GM10847 (cell line): ENCODE data around the gene ECHS1.

Source experiments
- POLR2A ChIP-seq: IDR thresholded peaks from 2 replicates; pipeline ENCODE4 v1.6.1; 2011; ENCODE audit not compliant: insufficient read length; ENCODE audit errors: extremely low read depth

Gene ECHS1

DNA sequence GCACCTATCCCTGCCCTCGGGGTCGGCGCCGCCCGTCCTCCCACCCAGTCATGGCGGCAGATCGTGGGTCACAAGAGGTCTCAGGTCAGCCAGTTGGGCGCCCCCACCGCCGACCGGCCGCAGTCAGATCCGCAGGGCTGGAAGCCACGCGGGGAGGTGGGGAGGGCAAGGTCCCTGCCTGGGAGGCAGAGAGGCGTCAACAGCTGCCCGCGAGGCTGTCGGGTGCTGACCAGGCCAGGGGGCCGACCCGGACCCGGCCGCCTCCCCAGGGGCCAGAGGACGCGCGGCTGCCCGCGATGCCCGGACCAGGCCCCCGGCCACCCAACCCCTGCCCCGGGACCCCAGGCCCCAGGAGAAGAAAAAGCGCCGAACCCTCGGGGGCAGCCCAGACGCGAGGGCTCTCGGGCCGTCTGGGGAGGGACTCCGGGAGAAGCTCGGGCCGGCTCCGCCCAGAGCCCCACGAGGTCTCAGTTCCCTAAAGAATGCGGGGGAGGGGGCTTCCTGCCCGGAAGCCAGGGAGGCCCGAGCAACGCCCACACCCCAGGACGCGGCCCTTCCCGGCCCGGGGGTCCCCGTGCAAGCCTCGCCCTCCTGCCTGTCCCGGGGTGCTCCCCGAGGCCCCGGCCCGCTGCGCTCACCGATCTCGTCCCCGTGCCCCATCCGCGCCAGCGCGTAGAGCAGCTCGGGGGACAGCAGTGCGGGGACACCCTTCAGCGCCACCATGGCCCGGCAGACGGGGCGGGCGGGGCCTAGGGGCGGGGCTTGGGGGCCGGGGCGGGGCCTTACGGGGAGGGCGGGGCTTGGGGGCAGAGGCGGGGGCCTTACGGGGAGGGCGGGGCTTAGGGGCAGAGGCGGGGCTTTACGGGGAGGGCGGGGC lies 15.6 kb downstream of the ECHS1 start, which contains the start of gene FUOM:
Gene FUOM, minus strand, starts transcription at position 735 of the 877 bp plus-strand sequence. Its CDS starts 12 bp downstream, at position 723.
- TF ChIP-seq POLR2A = peak; percentile 69

DNA sequence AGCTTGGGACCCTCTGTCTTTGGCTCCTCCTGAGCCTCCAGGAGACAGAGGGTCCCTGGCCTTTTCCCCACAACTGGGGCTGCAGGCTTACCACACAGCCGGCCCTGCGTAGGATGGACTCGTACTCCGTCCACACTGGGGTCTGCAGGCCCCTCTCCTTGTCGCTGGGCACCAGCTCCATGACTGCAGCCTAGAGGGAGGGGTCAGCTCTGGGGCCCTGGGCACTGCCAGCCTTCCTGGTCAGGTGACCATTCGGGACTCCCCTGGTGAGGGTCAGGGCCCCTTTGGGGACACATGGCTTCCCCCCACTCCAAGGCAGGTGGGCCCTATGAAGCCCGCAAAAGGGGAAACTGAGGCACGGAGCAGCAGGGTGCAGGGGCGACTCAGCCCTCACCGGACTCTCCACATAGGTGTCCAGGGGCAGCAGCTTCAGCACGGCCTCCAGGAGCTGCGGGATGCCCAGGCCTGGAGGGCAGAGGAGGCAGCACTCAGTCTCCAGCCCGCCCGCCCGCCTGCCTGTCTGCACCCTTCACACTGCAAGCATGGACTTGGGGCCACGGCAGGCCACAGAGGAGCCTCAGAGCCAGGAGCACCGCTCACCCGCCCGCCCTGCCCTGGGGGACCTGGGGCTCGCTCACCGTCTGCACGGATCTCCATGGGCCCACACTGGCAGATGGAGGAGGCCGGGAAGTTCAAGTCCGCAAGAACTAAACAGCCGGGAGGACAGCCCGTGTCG lies 16.4 kb downstream of the ECHS1 start:
- TF ChIP-seq POLR2A = no peak

DNA sequence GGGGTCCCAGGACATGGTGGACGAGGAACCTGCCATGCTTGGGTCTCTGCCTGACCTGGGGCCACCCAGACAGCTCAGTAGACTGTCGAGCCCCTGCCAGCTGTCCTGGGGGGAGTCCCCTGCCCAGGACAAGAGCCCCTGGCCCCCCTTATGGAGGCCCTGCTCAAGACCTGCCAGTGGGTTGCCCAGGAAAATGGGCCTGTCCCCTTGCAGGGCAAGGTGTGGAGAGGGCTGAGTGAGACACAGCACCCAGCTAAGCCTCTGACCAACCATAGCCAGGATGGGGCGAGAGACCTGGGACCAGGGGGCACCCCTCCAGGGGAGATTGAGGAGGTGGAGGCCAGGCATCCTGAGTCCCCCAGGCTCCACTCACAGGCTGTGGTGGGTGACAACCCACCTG lies 17.2 kb downstream of the ECHS1 start:
- no peak for TF ChIP-seq POLR2A

DNA sequence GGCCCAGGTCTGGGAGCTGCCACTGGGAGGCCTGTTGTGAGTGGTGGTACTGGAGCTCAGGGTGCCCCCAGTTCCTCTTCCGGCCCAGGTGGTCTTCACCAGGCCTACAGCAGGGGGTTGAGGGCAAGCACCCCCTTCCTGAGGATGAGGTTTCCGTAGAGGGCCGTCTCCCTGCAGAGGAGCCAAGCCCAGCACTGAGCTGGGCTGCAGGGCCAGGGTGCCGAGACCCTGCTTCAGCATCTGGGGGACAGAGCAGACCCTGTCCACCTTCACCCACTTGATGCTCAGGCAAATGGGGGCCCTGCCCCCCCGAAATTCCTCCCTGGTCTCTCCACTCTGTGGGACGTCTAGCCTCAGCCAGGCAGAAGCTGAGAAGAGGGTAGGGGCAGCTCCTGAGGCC lies 17.9 kb downstream of the ECHS1 start:
- no peak for TF ChIP-seq POLR2A

DNA sequence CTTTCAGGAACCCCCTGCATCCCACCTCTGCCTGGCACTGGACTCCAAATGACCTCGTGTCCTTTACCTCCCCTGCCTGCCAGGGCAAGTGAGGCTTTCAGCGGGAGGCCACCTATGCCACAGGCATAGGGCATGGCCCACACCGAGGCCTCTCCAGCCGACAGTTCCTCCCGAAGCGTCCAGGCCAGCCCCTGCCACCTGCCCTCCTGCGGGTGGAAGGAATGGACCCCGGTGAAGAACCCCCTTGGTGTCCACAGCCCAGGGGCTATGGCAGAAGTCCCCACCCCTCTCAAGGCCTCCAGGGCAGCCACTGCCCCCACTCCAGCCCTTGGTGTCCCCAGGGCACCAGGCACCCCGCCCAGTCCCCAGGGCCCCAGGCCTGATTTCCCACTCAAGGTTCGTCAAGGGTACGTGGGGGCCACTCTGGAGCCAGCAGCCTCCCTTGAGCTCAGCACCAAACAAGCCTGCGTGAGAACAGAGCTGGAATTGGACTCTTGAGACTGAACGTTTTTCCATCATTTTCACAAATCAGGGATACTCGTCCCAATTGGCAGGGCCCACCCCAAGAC lies 18.4 kb downstream of the ECHS1 start:
- no peak for TF ChIP-seq POLR2A

DNA sequence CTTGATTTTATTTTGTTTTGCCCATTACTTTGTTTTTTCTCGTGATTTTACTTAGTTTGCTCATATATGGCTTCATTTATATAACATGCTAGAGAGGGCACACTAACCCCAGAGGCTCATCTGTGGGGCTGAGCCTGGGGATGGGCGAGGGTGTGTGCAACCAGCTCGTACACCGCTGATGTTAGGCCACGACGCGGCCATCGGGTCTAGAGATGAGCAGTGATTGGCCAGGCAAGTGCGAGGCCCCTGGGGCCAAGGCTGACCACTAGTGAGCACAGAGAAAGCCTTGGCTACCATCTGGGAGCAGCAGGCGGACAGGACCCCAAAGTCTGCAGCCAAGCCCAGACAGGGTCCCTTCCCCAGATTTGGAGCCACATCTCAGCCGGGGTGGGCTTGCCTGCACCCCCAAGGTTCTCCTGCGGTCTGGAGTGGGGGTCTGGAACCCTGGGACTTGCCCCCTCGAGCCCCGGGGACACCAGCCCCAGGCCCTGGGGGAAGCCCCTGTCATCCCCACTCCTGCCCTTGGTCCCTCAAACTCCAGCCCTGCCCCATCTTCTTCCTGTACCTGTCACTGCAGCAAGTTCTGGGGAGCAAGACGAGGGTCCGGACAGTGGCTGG lies 19.1 kb downstream of the ECHS1 start:
- TF ChIP-seq POLR2A = no peak

DNA sequence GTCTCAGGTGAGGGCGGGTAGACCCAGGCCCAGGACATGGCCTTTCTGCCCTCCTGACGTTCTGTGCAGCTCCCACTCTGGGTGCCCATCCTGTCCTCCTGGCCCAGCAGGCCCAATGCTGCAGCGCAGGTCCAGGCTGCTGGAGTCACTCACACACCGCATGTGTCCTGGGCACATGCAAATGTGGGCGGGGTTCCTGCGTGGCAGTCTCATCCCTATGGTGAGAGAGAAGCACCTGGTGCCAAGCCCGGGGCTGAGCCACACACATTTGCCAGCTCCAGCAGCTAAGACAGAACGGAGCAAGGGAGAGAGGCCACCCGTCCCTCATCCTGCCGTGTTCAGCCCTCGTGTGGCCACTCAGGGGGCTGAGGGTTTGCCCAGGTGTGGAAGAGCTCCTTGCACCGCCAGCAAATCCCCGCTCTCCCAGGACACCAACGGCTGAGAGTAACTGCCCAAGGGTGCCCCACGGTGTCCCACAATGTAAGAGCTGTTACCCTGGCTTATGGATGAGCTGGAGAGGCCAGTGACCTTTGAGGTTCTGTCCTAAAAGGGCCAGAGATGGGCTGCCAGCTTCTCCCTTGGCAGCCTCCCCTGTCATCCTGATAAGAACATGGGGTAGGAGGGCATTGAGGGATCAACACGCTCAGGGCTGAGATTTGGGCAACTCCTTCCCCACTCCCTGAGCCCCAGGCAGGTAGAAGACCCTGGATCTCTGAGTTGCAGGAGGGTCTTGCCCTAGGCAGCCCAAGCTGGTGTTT lies 19.8 kb downstream of the ECHS1 start:
- no peak for TF ChIP-seq POLR2A

DNA sequence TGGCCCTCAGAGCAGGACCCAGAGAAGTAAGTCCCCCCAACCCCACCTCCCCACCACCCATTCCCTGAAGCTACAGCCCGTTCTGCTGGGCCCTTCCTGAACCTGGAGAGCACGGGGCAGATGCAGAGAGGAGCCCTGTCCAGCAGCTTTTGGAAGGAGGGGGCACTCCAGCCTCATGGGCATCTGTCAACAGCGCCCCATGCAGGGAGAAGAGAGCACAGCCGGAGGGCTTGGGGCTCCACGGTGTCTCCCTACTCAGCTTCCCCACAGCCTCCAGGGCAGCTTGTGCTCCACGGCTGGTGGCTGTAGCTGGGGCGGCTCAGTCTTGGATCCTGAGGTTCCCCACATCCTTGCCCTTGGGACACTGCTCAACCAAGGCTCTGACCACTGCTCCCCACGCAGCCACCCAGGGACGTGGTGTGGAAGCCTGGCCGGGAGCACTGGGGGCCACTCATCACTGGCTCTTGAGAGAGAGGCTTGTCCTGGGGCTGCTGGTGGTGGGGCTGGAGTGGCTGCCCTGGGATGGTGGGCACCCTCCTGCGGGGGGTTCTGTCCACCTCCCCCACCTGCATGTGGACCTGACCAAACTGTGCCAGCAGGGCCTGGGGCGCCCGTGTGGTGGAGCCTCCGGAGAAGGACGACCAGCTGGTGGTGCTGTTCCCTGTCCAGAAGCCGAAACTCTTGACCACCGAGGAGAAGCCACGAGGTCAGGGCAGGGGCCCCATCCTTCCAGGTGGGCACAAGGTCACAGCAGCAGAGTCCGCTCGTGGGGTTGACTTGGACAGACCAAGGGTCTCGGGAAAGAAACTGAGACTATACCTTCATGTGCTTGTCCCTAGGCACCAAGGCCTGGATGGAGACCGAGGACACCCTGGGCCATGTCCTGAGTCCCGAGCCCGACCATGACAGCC lies 21.5 kb downstream of the ECHS1 start:
- TF ChIP-seq POLR2A = no peak

DNA sequence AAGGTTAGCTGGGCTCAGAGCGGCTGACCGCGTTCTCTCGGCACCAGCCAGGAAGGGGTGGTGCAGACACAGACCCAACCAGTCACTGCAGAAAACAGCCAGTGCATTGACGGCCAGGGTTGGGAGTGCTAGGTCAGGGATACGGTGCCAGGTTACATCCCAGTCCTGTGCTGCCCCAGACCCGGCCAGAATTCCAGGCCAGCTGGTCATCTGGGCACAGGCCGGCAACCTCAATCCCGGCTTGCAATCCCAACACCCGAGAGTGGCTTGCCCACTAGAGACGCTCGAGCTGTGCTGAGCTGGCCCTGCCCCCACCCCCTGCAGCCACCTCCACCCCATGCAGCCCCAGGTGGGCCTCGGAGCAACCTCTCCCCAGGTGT lies 22.2 kb downstream of the ECHS1 start:
- TF ChIP-seq POLR2A = no peak

DNA sequence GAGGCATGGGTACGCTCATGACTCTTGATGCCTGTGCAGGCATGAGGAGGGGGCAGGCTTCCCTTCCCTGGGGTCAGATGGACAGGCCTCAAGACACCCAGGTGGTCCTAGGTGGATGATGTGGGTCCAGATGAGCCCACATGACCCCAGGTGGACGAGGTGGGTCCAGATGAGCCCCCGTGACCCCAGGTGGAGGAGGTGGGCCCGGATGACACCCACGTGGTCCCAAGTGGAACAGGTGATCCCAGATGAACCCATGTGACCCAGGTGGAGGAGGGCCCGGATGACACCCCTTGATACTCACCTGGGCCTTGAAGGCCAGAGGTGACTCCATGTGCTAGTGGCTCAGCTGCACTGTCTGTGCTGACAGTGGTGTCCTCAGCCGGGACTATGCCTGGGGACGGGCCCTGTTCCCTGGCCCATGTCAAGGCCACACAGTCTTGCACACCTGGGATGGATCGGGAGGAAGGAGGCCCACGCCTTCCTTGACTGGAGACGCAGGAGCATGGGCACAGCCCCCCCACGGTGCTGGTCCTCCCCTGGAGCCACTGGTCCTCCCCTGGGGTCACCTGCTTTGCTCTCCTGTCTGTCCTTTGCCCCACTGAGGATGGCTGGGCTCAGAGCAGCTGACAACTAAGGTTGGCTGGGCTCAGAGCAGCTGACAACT lies 22.7 kb downstream of the ECHS1 start:
- no peak for TF ChIP-seq POLR2A

DNA sequence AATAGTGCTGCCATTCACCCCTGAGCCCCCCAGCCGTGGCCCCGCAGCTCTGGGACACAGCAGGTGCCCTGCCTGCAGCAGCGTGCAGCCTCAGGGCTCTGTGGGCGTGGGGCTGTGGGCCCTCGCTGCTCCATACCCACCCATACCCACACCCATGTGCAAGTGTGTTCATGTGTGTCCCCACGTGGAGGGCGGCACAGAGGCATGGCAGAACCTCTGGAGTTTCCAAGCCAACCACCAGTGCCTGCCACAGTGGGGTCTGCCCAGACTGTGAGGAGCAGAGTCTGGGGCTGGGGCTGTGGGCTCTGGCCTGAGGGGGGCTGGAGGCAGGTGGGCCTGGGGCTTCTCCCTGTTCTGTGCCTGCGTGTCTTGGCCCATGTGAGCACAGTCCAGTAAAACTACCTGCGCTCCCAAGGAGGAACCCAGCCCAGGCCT lies 23.6 kb downstream of the ECHS1 start:
- TF ChIP-seq POLR2A = no peak

DNA sequence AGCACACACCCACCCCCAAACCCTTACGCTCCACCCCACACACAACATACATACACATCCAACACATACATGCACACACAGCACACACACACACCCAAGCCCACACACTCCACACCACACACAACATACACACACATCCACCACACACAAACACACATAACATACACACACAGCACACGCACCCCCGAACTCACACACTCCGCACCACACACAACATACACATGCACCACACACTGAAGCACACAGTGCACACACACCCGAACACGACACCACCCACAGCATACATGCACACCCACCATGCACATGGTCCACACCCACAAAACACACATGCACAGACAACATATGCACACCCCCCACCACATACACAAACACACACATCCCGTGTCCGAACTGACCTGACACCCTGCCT lies 24.0 kb downstream of the ECHS1 start:
- TF ChIP-seq POLR2A = no peak
